ENCODE results near the gene MLC1.

- no peak for TF ChIP-seq EZH2 (IDR thresholded peaks at IDR 0.05; ENCODE audit: borderline replicate concordance, insufficient read depth, low read depth, low read length, poor library complexity, severe bottlenecking)
- TF ChIP-seq CTCF (IDR thresholded peaks at IDR 0.05): no peak
Observed at GRCh38 chr22:50063589-50064393, 21.4 kb downstream of the MLC1 start.
